SIG-M5 treated with dmso at 0.1 percent for 504 hours (cell line): ENCODE measurements around the gene ZNF804A.

Experiments
- DNase-seq: peaks from one replicate; lab custom pipeline; 2025; ENCODE audit not compliant: unreplicated experiment; lab: John Stamatoyannopoulos, UW

ZNF804A gene

DNA sequence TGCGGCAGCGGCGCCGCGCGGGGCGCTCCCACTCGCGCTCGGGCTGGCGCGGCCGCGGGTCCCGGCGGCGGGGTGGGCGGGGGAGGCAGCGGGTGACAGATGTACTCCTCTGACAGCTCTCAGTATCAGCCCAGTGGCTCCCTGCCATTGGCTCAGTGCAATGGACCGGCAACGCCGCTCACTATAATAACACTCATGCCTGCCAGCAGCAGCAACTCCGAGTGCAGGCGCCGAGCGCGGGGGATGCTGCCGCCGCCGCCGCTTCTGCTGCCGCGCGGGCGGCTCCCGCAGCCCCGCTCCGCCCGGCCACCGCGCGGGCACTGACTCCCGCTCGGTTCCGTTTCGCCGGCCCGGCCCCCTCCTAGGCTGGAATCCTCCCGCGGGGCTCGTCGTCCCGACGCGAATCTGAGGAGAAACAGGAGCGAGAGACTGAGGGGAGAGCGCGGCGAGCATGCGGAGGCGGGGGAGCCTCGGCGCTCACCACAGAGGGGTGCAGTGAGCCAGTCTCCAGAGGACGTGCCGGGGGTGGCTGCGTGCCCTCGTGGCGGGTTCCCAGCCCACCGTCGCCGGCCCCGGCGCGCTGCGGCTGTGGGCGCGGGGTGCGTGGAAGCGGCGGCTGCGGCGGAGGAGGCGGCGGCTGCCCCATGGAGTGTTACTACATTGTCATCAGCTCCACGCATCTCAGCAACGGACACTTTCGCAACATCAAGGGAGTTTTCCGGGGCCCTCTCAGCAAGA is at the start of gene ZNF804A:
Gene ZNF804A (plus strand): TSS at position 214 of the 738 bp plus-strand sequence. CDS start 431 bp downstream, at position 645.
- peak; percentile 92 for DNase-seq

DNA sequence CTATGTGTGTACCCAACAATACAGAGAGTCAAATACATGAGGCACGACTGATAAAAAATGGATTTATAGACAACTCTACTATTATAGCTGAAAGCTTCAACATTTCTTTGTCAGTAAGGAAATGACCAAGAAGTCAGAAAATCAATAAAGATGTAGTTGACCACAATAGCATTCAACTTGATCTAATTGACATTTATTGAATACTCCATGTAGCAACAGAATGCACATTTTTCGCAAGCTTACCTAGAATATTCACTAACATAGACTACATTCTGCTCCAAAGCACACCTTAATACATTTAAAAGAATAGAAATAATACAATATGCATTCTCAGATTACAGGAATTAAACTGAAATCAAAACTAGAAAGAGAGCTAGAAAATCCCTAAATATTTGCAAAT is 49.2 kb upstream of the ZNF804A start:
- no peak for DNase-seq

DNA sequence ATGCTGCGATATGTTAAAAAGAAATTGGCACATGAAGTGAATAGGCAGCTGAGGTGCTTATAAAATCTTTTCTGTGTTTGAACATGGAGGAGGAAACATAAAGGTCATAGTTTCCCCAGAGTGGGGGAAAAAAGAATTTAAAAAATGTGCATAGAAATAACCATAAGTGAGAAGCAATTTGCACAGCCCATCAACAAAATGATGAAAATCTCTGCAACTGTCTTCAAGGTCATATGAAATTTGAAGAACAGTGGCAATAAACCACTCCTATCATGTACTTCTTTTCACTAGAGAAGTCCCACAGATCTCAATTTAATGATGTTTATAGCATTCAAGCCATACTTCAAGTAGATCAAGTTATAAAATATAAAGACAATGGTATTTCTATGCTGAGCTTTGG is 46.7 kb upstream of the ZNF804A start:
- no peak for DNase-seq

- no peak for DNase-seq
Measured at GRCh38 chr2:184554736-184555135, 43.6 kb upstream of the ZNF804A start.

GRCh38 chr2:184555352-184555751 is 43.0 kb upstream of the ZNF804A start:
- DNase-seq, result no peak

DNA sequence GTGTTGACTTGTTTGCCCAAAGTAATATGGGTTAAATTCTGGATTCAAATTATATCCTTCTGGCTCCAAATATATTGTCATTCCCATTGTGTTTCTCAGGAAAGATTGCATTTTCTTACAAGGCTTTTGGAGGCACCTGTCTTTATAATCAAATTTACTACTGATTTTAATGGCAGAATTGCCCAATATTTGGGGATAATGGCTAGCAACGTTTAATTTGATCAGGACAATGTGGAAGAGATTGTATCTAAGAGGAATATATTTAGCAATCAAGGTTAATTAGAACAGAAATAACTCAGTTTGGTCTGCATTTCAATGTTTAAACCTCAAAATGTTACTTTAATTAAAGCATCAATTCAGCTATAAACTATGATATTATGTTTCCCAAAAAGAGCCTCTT is 41.7 kb upstream of the ZNF804A start:
- DNase-seq, result no peak

- no peak for DNase-seq
Measured at GRCh38 chr2:184558713-184559464, 39.4 kb upstream of the ZNF804A start.

DNA sequence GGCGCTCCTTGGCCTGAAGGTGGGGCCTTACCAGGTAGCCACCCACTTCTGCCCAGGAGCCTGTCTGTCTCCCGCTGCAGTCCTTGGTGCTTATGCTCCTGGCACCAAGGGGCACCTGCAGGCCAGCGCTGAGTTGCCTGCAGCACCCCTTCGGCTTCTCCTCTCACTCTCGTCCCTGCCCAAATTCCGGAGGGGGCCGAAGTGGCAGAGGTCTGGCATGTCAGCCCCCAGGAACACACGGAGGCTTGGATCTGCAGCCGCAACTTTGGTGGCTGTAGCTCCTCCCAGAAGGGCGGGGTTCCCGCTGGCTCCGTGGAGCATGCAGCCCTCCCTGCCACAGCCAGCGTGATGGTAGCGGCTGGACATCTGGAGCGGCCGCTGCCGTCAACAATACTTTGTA is 37.7 kb upstream of the ZNF804A start:
- DNase-seq, result no peak

- peak; percentile 48 for DNase-seq
Measured at GRCh38 chr2:184562532-184562931, 35.8 kb upstream of the ZNF804A start.

DNA sequence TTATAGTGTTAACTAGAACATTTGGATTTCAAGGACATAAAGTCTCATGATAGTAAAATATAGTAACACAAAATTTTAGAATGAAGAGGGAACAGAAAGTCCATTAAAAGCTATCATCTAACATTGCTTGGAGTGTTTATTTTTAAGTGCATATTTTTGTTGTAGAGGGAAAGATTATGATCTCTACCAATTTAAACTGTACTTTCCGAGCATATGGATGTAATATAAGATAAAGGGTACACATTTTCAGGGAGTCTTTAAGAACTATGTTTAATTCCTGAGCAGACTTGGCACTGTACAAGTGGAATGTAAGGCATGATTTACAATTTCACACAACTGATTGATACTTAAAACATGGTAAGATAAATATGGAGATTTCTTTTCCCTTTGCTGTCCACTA is 34.2 kb upstream of the ZNF804A start:
- no peak for DNase-seq

- no peak for DNase-seq
Measured at GRCh38 chr2:184566716-184567115, 31.6 kb upstream of the ZNF804A start.

- no peak for DNase-seq
Measured at GRCh38 chr2:184577056-184577455, 21.3 kb upstream of the ZNF804A start.

- peak; percentile 34 for DNase-seq
Measured at GRCh38 chr2:184577743-184578142, 20.6 kb upstream of the ZNF804A start.

DNA sequence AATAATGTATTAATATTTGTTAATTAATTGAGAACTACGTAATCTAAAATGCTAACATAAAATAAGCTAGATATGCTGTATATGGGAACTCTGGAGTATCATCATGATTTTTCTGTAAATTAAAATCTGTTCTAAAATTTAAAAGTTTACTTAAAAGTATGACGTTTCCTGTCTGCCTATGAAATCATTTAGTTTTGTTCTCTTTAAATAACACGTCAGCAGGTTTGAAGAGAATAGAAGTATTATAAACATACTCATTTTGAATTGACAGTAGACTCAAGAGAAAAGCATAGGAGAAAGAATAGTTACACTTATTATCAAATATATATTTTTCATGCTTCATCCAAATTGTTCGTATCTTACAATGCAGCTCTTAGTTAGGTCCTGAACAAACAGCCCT is 19.1 kb upstream of the ZNF804A start:
- no peak for DNase-seq

GRCh38 chr2:184581391-184581790 is 16.9 kb upstream of the ZNF804A start:
- DNase-seq, result no peak

DNA sequence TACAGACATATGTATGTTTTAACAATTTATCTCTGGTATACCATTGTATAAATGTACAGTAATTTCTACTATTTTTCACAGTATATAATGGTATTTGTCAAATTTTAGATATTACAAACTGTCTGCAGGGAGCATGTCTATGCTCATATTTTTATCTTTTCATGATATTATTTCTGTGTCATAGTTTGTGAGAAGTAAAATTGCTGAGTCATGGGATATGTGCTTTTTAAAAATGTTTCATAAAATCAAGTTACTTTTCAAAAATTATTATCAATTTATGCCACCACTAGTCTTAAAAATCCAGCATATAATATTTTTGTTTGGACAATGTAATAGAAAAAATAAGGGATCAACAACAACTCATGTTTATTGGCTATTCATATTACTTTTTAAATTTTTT is 9.1 kb upstream of the ZNF804A start:
- DNase-seq, result no peak

DNA sequence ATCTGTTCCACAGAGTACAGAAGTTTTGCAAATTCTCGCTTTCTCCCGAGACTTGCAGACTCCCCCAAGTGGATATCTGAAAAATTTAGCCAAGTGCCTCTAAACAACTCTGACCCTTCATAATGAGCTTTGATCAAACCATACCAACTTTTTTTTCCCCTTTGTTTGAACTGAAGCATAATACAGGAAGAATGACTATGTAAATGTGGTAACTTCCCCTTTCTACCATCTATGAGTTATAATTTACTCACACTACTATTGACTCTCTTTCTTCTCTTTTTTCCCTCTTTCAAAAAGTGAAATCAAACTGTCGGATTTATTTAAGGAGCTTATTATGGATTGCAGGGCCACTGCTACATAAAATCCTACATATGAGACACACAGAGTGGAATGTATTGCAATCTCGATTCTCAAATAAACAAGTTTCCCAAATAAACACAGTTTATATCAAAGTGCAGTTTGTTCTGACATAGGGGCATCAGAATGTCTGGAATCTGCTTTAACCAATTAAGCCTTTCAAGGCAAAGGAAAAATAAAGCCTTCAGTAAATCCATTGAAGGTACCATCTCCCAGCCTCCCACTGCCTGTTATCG is 1.4 kb upstream of the ZNF804A start:
- DNase-seq, result peak; percentile 98

GRCh38 chr2:184597571-184597991 is 748 bp upstream of the ZNF804A start:
- DNase-seq, result peak; percentile 90

DNA sequence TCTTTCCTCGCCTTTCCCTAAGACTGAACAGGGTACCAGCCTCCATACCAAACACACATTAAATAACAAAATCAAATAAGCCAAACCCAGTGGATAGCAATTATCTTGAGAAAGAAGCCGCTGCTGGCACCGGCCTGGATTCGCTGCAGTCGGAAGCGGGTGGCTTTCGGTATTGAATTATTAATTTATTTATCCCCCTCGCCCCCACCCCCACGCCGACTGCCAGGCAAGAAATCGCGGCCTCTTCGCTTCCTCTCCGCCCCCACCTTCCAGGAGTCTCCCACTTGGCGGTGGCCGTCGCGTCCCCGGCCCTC is 370 bp upstream of the ZNF804A start:
- DNase-seq, result no peak

DNA sequence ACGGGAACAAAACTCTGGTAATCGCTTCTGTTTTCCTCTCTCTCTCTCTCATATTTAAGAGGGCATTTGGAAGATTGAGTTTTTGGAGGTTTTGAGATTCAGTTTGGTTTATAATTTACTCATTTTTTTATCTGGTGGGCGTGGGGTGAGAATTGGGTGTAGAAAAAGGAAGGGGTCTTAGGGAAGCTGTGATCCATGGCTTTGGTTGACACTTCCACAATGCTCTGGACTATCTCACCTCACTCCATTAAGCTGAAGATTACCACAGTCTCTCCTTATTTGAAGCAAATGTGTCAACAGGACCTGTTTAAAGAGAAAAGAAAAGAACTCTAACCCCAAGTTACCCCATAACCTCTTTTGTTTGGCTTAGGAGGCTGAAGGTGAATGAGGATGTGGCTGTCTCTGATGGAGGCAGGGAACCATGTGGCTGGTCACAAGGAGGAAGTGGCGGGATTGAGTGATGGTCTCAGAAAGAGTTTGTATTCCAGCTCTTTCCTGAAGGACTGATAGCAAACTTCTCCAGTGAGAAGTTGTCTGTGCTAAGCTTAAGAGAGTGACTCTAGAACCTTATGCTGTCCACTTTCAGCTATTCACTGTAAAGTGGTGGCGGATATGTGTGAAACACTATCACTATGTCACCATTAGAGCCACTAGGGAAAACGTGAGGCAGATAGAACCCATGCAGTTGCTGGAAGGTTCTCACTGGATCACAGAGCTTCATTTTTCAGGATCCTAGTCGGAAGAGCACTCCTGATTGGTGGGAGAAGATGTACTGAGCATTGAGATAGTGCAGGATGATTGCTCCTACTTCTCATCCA is 934 bp downstream of the ZNF804A start:
- DNase-seq, result peak; percentile 84

DNA sequence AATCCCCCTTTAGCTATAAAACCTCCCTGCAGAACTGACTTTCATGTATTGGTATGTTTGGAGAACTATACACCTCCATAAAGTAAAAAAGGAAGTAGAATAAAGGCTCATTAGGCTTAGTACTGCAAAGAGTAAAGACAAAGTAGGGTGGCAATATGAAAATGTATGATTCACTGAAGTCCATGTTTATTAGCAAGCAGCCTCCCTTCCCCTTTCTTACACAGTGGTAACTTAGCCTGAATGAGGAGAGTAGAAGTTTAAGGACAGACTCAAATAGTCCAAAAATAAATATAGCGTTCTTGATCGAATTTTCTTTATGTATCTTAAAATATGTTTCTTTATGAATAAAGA is 1.5 kb downstream of the ZNF804A start:
- DNase-seq, result peak; percentile 84
